ENCODE data around the gene KCNQ2.

GRCh38 chr20:63488315-63489251 is 16.1 kb upstream of the KCNQ2 start:
- TF ChIP-seq, protein P1, sequence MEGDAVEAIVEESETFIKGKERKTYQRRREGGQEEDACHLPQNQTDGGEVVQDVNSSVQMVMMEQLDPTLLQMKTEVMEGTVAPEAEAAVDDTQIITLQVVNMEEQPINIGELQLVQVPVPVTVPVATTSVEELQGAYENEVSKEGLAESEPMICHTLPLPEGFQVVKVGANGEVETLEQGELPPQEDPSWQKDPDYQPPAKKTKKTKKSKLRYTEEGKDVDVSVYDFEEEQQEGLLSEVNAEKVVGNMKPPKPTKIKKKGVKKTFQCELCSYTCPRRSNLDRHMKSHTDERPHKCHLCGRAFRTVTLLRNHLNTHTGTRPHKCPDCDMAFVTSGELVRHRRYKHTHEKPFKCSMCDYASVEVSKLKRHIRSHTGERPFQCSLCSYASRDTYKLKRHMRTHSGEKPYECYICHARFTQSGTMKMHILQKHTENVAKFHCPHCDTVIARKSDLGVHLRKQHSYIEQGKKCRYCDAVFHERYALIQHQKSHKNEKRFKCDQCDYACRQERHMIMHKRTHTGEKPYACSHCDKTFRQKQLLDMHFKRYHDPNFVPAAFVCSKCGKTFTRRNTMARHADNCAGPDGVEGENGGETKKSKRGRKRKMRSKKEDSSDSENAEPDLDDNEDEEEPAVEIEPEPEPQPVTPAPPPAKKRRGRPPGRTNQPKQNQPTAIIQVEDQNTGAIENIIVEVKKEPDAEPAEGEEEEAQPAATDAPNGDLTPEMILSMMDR (conservative IDR thresholded peaks at IDR 0.05; ENCODE audit: low read depth in 2 of 2) = peak in 1 of 2 experiments; percentile 30; a peak in 1 of 4 replicates
- TF ChIP-seq, protein P2, sequence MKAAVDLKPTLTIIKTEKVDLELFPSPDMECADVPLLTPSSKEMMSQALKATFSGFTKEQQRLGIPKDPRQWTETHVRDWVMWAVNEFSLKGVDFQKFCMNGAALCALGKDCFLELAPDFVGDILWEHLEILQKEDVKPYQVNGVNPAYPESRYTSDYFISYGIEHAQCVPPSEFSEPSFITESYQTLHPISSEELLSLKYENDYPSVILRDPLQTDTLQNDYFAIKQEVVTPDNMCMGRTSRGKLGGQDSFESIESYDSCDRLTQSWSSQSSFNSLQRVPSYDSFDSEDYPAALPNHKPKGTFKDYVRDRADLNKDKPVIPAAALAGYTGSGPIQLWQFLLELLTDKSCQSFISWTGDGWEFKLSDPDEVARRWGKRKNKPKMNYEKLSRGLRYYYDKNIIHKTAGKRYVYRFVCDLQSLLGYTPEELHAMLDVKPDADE (IDR thresholded peaks at IDR 0.05) = no peak
- TF ChIP-seq REST (IDR thresholded peaks at IDR 0.05; ENCODE audit: unreplicated experiment) (no peak), JUNB (IDR thresholded peaks at IDR 0.05; ENCODE audit: unreplicated experiment) (no peak), POLR2AphosphoS5 (IDR thresholded peaks at IDR 0.05; ENCODE audit: low read depth) (no peak), CREB1 (CRISPR knock-in tag; IDR thresholded peaks at IDR 0.05; ENCODE audit: low read depth) (no peak), EZH2 (IDR thresholded peaks at IDR 0.05; ENCODE audit: low read depth, unreplicated experiment) (no peak), EZH2phosphoT487 (IDR thresholded peaks at IDR 0.05; ENCODE audit: unreplicated experiment) (no peak)

Measured in GM23338 (cell line).